Neuronal stem cell (in vitro differentiated cells): ENCODE data around the gene MAD1L1.

Experiments
- DNase-seq: peaks from one replicate; pipeline ENCODE4 v3.0.0-alpha.2; 2013; ENCODE audit warnings: low spot score
- H2AFZ ChIP-seq: one replicate; pipeline ENCODE4 v1.6.1; 2013; ENCODE audit warnings: mild to moderate bottlenecking, low read length, inconsistent platforms
- H2AK5ac ChIP-seq: 2 replicates; pipeline ENCODE4 v1.6.1; 2013; ENCODE audit warnings: low read depth, mild to moderate bottlenecking, inconsistent platforms, low read length, moderate library complexity, mixed read lengths
- H2BK120ac ChIP-seq: 2 replicates; pipeline ENCODE4 v1.6.1; 2013; ENCODE audit warnings: low read depth, mild to moderate bottlenecking, inconsistent platforms, low read length, moderate library complexity, mixed read lengths
- H2BK12ac ChIP-seq: one replicate; pipeline ENCODE4 v1.6.1; 2013; ENCODE audit warnings: low read length, inconsistent platforms
- H2BK15ac ChIP-seq: 2 replicates; pipeline ENCODE4 v1.6.1; 2013; ENCODE audit warnings: mild to moderate bottlenecking, low read length, inconsistent platforms, mixed read lengths
- H2BK5ac ChIP-seq: one replicate; pipeline ENCODE4 v1.6.1; 2013; ENCODE audit warnings: inconsistent platforms, mild to moderate bottlenecking, low read length, moderate library complexity
- H3K14ac ChIP-seq: one replicate; pipeline ENCODE4 v1.6.1; 2013; ENCODE audit warnings: low read length, inconsistent platforms
- H3K18ac ChIP-seq: 2 replicates; pipeline ENCODE4 v1.6.1; 2013; ENCODE audit warnings: low read length, inconsistent platforms
- H3K23ac ChIP-seq: 2 replicates; pipeline ENCODE4 v1.6.1; 2013; ENCODE audit warnings: low read depth, mild to moderate bottlenecking, mixed read lengths, low read length, inconsistent platforms; ENCODE audit not compliant: poor library complexity
- H3K27ac ChIP-seq: replicated peaks from 3 replicates; pipeline ENCODE4 v1.5.1; 2013; ENCODE audit warnings: low read length, inconsistent platforms
- H3K27me3 ChIP-seq, 3 experiments: 2 replicates each; pipeline ENCODE4 v1.6.1; 2013; ENCODE audit warnings: low read length in 3 of 3, mild to moderate bottlenecking in 2 of 3, inconsistent platforms in 1 of 3, low read depth in 1 of 3, mixed read lengths in 1 of 3, moderate library complexity in 1 of 3; ENCODE audit not compliant: control insufficient read depth in 3 of 3, insufficient read depth in 3 of 3
- H3K36me3 ChIP-seq, 2 donors: replicated peaks in 1 of 2; 2 replicates each; pipeline ENCODE4 v1.6.1; 2013; ENCODE audit warnings: low read length in 2 of 2; ENCODE audit not compliant: control insufficient read depth in 2 of 2, insufficient read depth in 2 of 2
- H3K4ac ChIP-seq: 2 replicates; pipeline ENCODE4 v1.6.1; 2013; ENCODE audit warnings: inconsistent platforms, mild to moderate bottlenecking, low read length, moderate library complexity
- H3K4me1 ChIP-seq, 2 donors: 1 replicate in 1 of 2; 2 replicates in 1 of 2; pipeline ENCODE4 v1.6.1; 2013; ENCODE audit warnings: low read length in 2 of 2, low read depth in 1 of 2; ENCODE audit not compliant: control insufficient read depth in 2 of 2, insufficient read depth in 1 of 2
- H3K4me2 ChIP-seq: one replicate; pipeline ENCODE4 v1.6.1; 2013; ENCODE audit warnings: mild to moderate bottlenecking, low read length, inconsistent platforms; ENCODE audit not compliant: insufficient read depth, poor library complexity, severe bottlenecking
- H3K4me3 ChIP-seq, 2 donors: 2 replicates each; pipeline ENCODE4 v1.5.1; 2013; ENCODE audit warnings: low read length in 2 of 2, mild to moderate bottlenecking in 2 of 2, inconsistent platforms in 1 of 2, moderate library complexity in 1 of 2
- H3K79me1 ChIP-seq: one replicate; pipeline ENCODE4 v1.6.1; 2013; ENCODE audit warnings: low read depth, mild to moderate bottlenecking, inconsistent platforms, low read length, moderate library complexity
- H3K9ac ChIP-seq: one replicate; pipeline ENCODE4 v1.6.1; 2013; ENCODE audit warnings: mild to moderate bottlenecking, low read depth, low read length, inconsistent platforms; ENCODE audit not compliant: poor library complexity
- H3K9me3 ChIP-seq, 2 donors: replicated peaks in 1 of 2; 2 replicates each; pipeline versions ENCODE3 to v1.6.1; 2013; ENCODE audit warnings: low read length in 2 of 2, mild to moderate bottlenecking in 2 of 2, inconsistent platforms in 1 of 2, low read depth in 1 of 2, mixed read lengths in 1 of 2, moderate library complexity in 1 of 2; ENCODE audit not compliant: control insufficient read depth in 2 of 2, insufficient read depth in 1 of 2
- H4K8ac ChIP-seq: one replicate; pipeline ENCODE4 v1.6.1; 2013; ENCODE audit warnings: low read depth, mild to moderate bottlenecking, inconsistent platforms, low read length, moderate library complexity
- H4K91ac ChIP-seq: one replicate; pipeline ENCODE4 v1.6.1; 2013; ENCODE audit warnings: low read length, low read depth, mild to moderate bottlenecking, inconsistent platforms; ENCODE audit not compliant: poor library complexity
- WGBS, 2 donors: extraction: QIAGEN DNeasy Blood & Tissue Kit; methylation state at CpG; one replicate each; pipeline ENCODE4 v1.1.7; 2013; ENCODE audit warnings: missing lambda C conversion rate in 2 of 2, mixed read lengths in 1 of 2; ENCODE audit not compliant: insufficient read length in 2 of 2, insufficient replicate concordance in 1 of 2; ENCODE audit errors: extremely low coverage in 2 of 2; 5-methylcytosine and 5-hydroxymethylcytosine counted together

The MAD1L1 gene

DNA sequence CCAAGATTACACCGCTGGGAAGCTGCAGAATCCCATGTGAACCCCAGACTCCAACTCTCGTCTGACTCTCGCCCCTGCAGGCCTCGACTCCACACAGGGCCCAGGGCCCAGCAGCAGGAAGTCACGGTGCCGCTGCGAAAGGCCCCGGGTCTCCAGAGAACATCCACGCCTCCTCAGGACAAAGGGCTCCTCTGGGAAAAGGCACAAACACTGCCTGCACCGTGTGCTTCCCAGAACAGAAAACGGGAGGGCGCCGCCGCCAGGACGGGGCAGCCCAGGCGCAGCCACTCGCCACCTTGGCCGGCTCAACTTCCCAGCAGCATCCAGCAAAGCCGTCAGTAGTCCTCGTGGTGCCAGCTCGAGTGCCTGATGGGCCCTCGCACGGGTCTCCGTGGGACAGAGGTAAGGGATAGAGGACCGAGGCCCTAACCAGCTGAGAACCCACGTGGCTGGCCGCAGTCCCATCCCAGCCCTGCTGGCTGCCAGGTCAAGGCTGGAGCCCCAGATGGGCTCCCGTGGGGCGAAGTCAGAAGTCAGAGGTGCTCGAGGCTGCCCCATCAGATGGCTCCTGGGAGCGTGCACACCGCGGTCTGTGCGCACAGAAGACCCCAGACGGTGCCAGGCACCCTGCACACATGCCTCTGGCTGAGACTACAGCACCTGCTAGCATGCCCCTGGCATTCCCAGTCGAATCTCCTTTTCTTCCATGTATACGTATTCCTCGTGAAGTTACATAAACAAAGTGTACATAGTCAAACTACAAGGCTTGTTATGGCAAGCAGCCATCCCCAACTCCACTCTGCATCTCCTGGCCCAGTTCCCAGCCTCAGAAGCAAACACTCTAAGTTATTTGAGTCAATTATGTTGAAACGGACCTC lies 60.2 kb downstream of the MAD1L1 start:
- Histone ChIP-seq H3K27ac (no peak overlapping the region), H3K23ac (no peak overlapping the region), H2AK5ac (no peak overlapping the region), H3K4ac (no peak overlapping the region), H2BK12ac (no peak overlapping the region), H3K14ac (no peak overlapping the region), H2BK5ac (no peak overlapping the region), H4K8ac (no peak overlapping the region), H3K9me3 (peaks cover 3 to 6% of the 10 kb centered on the region in 2 donors), H3K79me1 (peaks cover 2% of the 10 kb centered on the region), H3K4me2 (no peak overlapping the region), H4K91ac (no peak overlapping the region), H3K4me3 (peak overlapping the region in 1 of 2 donors; percentile 11), H3K18ac (peak overlapping the region; percentile 54), H3K27me3 (no peaks in the 10 kb centered on the region), H3K9ac (no peak overlapping the region), H3K4me1 (peaks cover 10 to 14% of the 10 kb centered on the region in 2 donors), H3K36me3 (peaks cover 10 to 36% of the 10 kb centered on the region in 2 donors), H2BK15ac (no peak overlapping the region), H2AFZ (no peak overlapping the region), H2BK120ac (no peak overlapping the region)
- WGBS, 2 donors: no CpG with 5 or more reads among the region's 39 CpGs
- no peak for DNase-seq

DNA sequence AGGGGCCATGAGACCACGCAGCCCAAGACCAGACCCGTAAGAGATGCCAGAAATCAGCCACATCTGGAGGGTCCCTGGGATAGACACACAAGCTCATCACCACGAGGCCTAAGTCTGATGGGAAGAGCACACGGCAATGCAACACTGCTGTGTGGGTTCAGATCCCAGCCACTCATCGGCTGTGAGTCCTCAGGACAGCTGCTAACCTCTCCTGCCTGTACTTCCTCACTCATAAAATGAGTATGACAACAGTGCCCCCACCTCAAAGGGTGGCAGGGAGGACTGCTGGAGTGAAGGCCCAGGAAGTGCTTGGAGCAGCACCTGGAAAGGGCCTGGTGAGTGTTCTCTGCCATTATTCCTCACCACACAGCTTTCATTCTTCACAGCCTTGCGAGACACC lies 60.9 kb downstream of the MAD1L1 start:
- Histone ChIP-seq H2BK120ac (no peak overlapping the region), H3K23ac (no peak overlapping the region), H3K4ac (no peak overlapping the region), H3K4me2 (no peak overlapping the region), H2AFZ (no peak overlapping the region), H2BK15ac (no peak overlapping the region), H3K18ac (no peak overlapping the region), H4K91ac (no peak overlapping the region), H3K27me3 (no peaks in the 10 kb centered on the region), H3K14ac (no peak overlapping the region), H3K4me3 (no peak overlapping the region), H4K8ac (no peak overlapping the region), H3K27ac (no peak overlapping the region), H2BK5ac (no peak overlapping the region), H3K9me3 (peaks cover 3 to 6% of the 10 kb centered on the region in 2 donors), H2BK12ac (no peak overlapping the region), H3K36me3 (peaks cover 12 to 30% of the 10 kb centered on the region in 2 donors), H3K79me1 (peaks cover 4% of the 10 kb centered on the region), H3K9ac (no peak overlapping the region), H2AK5ac (no peak overlapping the region), H3K4me1 (peaks cover 10 to 16% of the 10 kb centered on the region in 2 donors)
- WGBS, 2 donors: no CpG with 5 or more reads among the region's 6 CpGs
- DNase-seq: no peak

DNA sequence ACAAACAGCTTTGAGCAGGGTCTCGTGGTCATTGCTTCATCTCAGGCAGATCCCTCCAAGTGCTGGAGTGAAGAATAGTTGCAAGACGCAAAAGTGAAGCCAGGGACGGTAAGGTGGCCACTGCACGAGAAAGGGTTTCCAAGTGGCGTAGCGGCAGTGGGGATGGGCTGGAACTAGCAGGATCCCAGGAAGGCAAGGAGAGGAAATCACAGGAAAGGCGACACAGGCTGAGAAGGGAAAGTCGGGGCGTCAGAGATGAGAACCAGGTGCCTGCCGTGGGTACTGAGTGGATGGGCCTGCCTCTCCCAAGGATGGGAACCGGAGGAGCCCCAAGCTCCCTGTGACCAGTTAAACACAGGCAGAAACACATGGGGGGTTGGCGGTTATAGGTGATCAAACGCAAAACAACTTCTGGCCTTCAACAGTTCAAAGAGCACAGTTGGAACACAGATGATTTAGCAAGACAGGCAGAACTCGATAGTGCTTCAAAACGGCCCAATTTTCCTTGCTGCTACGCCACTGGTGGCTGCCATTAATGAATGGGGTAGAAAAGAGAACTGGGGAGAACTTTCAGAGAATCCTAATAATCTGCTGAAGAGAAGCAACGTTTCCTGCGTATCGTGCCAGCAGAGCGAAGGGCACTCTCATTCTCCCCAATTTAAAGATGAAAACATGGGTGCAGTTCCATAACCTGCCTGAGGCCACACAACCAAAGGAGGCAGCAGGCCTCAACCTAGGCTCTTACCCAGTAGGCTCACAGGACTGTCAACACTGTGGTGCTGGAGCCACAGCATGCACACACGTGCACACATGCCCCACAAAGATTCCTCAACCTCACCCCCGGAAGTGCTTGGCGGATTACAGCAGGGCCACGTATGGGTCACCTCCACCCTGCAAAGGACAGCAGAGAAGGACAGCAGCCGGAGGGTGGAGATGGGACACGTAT lies 61.9 kb downstream of the MAD1L1 start:
- Histone ChIP-seq H3K79me1 (peaks cover 4% of the 10 kb centered on the region), H2BK15ac (no peak overlapping the region), H3K4ac (no peak overlapping the region), H4K8ac (no peak overlapping the region), H3K9me3 (peaks cover 3 to 6% of the 10 kb centered on the region in 2 donors), H3K23ac (peak overlapping the region; percentile 34), H2BK5ac (peak overlapping the region; percentile 85), H3K36me3 (peaks cover 12 to 28% of the 10 kb centered on the region in 2 donors), H2BK120ac (no peak overlapping the region), H3K18ac (no peak overlapping the region), H2BK12ac (no peak overlapping the region), H3K9ac (peak overlapping the region; percentile 3), H4K91ac (peak overlapping the region; percentile 19), H3K14ac (no peak overlapping the region), H2AK5ac (no peak overlapping the region), H3K27ac (no peak overlapping the region), H3K4me3 (no peak overlapping the region), H2AFZ (no peak overlapping the region), H3K4me2 (no peak overlapping the region), H3K27me3 (no peaks in the 10 kb centered on the region), H3K4me1 (peaks cover 10 to 17% of the 10 kb centered on the region in 2 donors)
- no peak for DNase-seq
- WGBS, 2 donors: no CpG with 5 or more reads among the region's 26 CpGs
